Hepatic stellate cell (primary cell): ENCODE results near the gene ZNHIT2.
"Not testable (repeated sequence)": the region's sequence is repeated elsewhere in the genome, so short reads cannot be mapped to it uniquely, and the experiment has no call there.

ENCODE experiments used
- DNase-seq: peaks from one replicate; pipeline ENCODE4 v3.0.0; 2011; ENCODE audit warnings: low spot score

Gene ZNHIT2

GRCh38 chr11:65117206-65118096 lies at the start of gene ZNHIT2:
TSS of gene ZNHIT2 (minus strand) at chr11:65117701. CDS start at chr11:65117653, 48 bp downstream.
- DNase-seq: peak; percentile 95

GRCh38 chr11:65166893-65167292 lies 49.4 kb upstream of the ZNHIT2 start:
- DNase-seq: no peak

GRCh38 chr11:65165410-65166317 lies 48.2 kb upstream of the ZNHIT2 start:
- no peak for DNase-seq

DNA sequence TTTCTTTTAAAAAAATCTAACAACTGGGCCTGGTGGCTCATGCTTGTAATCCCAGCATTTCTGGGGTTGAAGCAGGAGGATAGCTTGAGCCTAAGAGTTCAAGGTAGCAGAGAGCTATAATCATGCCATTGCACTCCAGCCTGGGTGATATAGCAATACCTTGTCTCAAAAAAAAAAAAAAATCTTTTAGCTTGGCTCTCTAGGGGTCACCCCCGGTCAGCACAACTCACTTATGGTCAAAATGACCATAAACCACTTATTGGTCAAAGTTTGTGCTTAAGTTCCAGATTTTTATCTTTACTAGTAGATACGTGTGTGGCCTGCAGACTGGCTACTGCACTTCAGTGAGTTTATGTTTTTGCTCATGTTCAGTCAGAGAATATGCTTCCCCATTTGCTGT lies 46.2 kb upstream of the ZNHIT2 start:
- no peak for DNase-seq

GRCh38 chr11:65160643-65161042 lies 43.1 kb upstream of the ZNHIT2 start:
- DNase-seq: no peak

DNA sequence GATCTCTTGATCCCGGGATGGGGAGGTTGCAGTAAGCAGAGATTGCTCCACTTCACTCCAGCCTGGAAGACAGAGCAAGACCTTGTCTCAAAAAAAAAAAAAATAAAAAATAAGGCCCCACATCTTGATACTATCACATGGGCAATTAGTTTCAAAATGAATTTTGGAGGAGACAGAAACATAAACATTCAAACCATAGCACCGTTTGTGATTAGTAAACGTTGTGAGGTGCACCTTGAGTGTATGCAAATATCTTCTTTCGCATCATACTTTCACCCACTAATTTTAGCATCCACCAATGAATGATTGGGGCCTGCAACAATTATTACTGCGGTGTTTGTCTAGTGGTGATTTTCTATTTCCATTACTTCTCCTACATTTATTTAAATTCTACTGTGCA lies 41.5 kb upstream of the ZNHIT2 start:
- no peak for DNase-seq

DNA sequence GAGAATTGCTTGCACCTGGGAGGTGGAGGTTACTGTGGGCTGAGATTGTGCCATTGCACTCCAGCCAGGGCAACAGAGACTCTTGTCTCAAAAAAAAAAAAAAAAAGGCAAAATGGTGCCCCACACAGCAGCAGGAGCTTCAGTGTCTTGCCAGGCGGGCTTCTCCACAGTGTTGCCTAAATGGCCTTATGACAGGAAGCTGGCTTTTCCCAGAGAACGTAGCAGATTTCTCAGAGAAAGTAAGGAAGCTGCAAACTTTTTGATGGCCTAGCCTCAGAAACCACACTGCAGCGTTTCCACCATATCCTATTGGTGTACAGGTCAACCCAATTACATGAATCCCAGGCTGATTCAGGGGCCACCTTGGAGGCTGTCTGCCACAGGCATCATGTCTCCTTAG lies 39.8 kb upstream of the ZNHIT2 start:
- no peak for DNase-seq

DNA sequence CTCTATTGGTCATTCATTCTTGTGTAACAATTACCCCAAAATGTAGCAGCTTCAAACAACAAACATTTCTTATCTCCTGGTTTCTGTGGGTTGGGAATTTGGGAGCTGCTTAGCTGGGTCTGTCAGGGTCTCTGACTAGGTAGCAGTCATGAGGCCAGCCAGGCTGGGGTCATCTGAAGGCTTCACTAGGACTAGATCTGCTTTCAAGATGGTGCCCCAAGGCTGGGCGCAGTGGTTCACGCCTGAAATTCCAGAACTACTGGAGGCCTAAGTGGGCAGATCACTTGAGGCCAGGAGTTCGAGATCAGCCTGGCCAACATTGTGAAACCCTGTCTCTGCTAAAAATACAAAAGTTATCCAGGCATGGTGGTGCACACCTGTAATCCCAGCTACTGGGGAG lies 39.4 kb upstream of the ZNHIT2 start:
- no peak for DNase-seq

GRCh38 chr11:65156256-65156655 lies 38.8 kb upstream of the ZNHIT2 start:
- DNase-seq: no peak

DNA sequence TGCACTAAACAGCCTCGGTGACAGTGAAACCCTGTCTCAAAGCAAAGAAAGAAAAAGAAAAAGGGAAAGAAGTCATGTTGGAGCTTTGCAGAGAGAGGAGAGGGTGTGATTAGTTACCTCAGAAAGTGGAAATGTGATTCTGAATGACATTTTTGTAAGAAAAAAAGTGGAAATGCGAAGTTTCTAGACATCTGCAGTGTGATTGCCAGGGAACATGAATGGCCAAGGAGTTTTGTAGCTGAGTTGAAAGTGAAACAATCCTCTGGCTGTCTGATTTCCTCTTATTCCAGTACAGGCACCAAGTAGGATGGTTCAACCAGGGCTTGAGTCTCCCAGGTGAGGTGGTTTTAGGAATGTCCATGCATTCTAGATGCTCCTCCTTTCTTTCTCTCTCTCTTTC lies 34.6 kb upstream of the ZNHIT2 start:
- DNase-seq: no peak

GRCh38 chr11:65151331-65151899 lies 33.9 kb upstream of the ZNHIT2 start:
- DNase-seq: no peak

DNA sequence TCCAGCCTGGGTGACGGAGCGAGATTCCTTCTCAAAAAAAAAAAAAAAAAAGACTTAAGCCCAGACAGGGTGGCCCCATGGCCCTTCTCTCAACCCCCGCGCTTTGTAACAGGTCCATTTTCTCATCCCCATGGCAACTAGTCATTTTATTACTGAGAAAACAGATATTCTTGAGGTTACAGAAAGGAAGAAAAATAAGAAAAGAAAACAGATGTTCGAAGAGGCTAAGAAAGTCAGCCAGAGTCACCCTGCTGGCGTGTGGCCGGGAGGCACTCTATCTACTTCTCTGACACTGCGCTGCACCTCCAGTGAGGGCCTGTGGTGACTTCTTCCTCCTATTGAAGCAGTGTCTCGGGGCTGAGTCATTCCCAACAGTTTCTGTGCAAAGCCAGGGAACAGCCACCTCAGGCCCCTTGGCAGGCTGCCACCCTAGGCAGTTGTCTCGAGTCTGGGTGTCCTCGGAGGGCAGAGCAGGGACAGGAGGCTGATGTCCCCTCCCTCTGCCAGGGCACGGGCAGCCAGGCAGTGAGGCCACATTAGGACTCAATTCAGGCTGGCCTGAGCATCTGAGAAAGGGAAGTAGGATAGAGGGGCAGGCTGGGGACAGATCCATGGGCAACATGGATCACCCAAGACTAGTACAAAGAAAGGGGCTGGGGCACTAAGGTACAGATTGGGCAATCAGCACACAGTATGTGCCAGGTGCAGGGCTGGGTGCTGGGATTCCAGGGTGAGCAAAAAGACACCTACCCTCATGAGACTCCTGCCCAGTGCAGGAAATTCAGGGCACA lies 33.2 kb upstream of the ZNHIT2 start:
- DNase-seq: peak; percentile 83

DNA sequence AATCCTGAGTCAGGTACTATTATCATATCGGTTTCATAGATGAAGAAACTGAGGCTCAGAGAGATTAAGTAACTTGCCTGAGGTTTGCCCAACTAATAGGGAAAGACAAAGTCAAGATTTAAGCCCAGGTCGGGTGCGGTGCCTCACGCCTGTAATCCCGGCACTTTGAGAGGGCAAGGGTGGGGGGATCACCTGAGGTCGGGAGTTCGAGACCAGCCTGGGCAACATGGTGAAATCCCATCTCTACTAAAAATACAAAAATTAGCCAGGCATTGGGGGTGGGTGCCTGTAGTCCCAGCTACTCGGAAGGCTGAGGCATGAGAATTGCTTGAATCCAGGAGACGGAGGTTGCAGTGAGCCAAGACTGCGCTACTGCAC lies 32.6 kb upstream of the ZNHIT2 start:
- DNase-seq: not testable (repeated sequence)

DNA sequence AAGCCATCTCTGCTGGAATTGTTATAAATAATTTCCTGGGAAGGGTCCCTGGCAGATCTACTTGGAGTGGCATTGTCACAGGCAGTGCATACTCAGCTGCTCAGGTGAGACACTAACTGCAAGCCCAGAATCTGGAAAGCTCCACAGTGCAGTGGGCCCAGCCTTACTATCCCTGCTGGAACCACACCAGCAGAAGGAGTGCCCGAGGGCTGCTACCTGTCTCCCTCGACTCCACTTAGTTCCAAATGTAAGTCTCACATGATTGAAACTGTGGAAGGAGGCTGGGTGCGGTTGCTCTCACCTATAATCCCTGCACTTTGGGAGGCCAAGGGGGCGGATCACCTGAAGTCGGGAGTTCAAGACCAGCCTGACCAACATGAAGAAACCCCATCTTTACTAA lies 31.2 kb upstream of the ZNHIT2 start:
- no peak for DNase-seq

GRCh38 chr11:65147352-65148075 lies 30.0 kb upstream of the ZNHIT2 start:
- DNase-seq: no peak

DNA sequence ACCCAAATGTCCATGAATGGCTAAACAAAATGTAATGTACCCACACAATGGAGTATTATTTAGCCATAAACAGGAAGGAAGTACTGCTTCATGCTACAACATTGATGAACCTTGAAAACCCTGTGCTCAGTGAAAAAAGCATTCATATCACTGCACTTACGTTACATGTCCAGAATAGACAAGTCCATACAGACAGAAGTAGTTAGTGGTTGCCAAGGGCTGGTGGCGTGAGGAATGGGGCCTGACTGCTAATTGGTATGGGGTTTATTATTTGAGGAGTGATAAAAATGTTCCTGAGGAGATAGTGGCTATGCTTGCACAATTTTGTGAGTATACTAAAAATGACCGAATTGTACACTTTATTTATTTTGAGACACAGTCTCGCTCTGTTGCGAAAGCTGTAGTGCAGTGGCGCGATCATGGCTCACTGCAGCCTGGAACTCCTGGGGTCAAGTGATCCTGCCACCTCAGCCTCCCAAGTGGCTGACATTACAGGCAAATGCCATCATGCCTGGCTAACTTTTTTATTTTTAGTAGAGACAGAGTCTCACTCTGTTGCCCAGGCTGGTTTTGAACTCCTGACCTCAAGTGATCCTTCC lies 24.5 kb upstream of the ZNHIT2 start:
- no peak for DNase-seq

GRCh38 chr11:65136515-65137096 lies 19.1 kb upstream of the ZNHIT2 start:
- no peak for DNase-seq

DNA sequence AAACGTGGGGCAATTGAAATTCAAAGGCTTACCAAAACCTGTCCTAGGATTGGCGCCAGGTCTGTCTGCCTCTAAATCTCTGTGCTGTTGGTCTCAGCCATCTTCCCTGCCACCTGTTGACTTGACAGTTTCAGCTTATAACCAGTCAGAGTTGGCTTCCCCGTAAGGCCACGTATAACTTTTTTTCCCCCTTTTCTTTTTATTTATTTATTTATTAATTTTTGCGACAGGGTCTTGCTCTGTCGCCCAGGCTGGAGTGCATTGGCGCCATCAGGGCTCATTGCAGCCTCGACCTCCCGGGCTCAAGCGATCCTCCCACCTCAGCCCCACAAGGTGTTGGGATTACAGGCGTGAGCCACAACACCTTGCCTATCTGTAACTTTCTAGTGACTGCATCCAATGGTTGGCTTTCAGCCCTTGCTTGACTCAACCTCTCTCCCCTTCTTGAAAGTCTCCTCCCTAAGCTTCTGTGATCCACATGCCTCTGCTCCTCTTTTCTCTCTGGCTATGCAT lies 18.2 kb upstream of the ZNHIT2 start:
- DNase-seq: no peak

GRCh38 chr11:65134952-65135632 lies 17.6 kb upstream of the ZNHIT2 start:
- peak; percentile 99 for DNase-seq
